ENCODE data around the gene RPE.

Gene RPE

GRCh38 chr2:210002158-210003157 is at the start of gene RPE:
TSS of gene RPE (plus strand) at chr2:210002638. CDS start at chr2:210002662, 24 bp downstream.
- DNase-seq = peak; percentile 92

DNA sequence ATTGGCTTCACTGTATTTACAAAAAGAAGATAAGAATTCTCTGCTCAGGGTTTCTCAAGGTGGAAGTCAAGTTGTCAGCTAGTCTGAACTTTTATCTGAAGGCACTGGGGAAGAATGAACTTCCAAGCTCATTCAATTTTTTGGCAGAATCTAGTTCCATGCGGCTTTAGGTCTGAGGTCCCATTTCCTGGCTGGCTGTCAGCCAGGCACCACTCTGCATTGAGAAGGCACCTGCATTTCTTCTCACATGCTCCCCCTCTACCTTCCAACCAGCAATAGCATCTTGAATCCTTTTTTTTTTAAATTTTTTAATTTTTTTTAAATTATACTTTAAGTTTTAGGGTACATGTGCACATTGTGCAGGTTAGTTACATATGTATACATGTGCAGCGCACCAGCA is 46.2 kb upstream of the RPE start:
- DNase-seq = no peak

GRCh38 chr2:209958016-209958415 is 44.4 kb upstream of the RPE start:
- no peak for DNase-seq

DNA sequence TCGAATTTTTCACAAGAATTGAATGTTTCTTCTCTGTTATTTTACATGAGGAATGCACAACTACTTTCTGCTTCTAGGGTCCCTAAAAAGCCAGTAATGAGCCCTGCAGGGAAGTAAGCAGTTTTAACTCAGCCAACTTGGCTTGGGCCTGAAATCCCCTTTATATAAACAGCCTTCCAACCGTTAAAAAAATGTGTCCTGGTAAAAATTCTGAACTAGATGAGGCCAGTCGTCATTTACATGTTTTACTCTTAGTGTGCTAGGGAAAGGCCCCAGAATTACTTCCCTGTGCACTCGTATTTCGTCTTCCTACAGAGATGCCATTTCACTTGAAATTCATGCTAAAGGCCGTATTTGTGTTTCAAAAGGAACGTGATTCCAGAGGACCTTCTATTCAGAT is 42.4 kb upstream of the RPE start:
- DNase-seq = no peak

- DNase-seq = peak; percentile 41
These were observed 41.5 kb upstream of the RPE start for GRCh38 chr2:209960676-209961630.

DNA sequence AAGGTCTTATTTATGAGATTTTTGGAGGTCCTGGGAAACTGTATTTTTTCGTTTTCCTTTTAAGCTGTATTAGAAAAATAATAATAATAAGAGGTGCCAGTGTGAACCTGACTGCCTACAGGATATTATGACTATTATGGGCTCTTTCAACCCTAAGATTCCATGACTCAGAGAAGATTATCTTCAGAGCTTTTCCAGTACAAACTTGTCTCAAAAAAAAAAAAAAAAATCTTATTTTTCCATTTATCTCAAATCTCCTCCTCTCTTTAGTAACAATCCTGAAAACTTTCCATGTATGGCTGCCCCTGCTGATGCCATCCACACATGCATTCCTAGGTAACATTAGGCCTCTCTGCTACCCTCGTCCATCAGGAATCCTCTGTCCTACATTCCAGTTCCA is 36.7 kb upstream of the RPE start:
- no peak for DNase-seq

GRCh38 chr2:209969692-209970091 is 32.7 kb upstream of the RPE start:
- DNase-seq = no peak

DNA sequence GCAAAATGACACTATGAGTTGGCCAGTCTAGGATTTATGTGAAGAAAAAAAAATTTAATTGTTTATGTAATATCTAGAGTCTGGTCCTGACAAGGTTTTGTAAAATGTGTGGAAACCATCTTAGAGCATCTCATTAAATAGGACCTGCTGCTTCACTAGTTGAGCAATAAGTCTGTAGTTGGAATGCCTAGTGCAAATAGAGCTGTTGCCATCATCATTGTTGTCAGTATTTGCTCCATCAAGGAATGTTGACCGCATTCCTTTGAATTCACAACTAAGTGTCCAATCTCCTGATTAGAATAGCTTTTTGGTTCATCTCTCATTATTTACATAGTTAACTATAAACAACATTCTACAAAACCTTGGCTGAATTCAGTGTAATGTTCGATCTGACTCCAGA is 32.2 kb upstream of the RPE start:
- DNase-seq = no peak

GRCh38 chr2:209970711-209971110 is 31.7 kb upstream of the RPE start:
- DNase-seq = no peak

DNA sequence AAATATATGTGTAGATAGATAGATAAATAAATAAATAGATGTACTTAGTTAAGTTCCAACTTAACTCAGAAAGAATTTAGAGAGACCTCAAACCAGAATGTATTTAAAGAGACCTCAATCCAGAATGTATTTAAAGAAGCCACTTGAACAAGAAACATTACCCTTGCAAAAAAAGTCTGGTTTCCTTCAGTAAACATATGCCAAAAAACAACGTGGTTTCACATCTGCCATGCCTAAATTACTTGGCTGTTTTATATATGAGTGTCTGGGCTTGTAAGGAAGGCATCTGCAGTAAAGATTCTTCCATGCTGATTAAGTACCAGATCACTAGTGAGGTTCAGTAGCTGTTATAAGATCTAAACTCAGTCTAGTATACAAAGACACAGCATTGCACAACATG is 29.1 kb upstream of the RPE start:
- no peak for DNase-seq

- DNase-seq = no peak
These were observed 27.9 kb upstream of the RPE start for GRCh38 chr2:209974576-209974975.

GRCh38 chr2:209976698-209977385 is 25.6 kb upstream of the RPE start:
- no peak for DNase-seq

DNA sequence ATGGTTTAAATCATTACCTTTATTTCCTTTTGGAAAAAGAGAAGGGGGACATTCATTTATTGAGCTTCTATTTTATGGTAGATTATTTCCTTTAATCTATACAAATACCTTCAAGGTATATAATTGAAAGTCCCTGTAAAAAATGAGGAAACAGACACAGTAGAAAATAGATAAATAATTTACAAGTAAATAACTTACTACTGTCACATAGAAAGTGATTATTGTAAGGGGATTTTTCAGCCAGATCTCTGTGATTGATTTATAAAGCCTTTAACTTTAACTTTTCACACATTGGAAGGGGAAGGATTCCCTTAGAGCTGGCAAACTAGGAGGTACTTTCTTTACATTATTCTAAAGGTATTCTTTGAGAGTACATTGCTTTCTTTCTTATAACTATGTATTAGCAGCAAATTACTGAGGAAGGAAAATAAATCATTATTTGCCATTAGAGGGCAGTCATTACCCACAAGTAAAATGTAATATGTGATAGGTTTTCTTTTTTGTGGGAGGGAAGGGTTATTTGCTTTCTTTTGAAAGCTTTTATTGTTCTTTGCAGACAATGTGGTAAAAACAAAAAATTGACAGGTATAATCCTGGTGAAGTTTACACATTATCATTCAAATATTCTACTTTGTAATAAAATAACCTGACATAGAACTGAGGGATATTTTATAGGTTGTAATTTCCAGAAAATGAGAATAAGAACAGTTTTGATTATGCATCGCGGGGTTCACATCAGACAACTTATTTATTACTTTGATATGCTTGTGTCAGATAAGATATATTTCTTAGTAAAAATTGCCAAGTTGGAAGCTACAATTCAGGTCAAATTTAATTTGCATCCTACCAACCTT is 24.8 kb upstream of the RPE start:
- DNase-seq = peak; percentile 21

DNA sequence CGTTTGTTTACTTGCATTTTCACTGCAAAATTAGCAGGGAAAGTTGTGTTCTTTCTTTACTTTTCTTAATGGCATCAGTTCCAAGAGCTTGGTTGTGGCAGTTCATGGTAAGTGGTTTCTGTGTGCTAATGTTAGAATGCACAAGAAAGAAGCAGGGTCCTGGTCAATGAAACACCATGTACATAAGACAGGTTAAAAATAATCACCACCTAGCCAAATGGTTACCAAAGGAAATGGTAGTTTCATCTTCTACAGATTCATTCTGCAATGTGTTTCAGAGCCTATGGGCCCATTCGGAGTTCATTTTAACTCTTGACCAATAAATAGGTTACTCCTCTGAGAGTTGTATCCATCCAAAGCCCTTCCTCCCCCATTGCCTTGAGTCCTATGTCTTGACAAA is 18.1 kb upstream of the RPE start:
- no peak for DNase-seq

DNA sequence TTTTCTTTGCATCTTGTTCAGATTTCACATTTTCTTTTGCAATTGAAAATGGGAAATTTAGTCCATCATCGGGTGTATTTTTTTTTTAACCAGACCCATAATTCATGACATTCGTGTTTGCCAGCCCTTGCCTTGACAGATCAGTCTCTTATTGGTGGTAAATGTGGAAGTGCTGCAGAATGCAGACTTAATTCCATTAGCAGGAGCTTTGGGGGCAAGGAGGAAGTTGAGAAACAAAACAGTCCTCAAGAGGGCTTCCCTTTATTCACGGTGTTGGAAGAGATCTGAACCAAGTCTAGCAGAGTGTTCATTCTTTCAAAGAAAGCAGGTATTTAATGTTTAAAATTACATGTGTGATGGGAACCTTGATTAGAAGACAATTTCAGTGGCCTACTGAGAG is 16.6 kb upstream of the RPE start:
- no peak for DNase-seq

- no peak for DNase-seq
These were observed 16.0 kb upstream of the RPE start for GRCh38 chr2:209986415-209986814.

- DNase-seq = no peak
These were observed 14.4 kb upstream of the RPE start for GRCh38 chr2:209988010-209988409.

DNA sequence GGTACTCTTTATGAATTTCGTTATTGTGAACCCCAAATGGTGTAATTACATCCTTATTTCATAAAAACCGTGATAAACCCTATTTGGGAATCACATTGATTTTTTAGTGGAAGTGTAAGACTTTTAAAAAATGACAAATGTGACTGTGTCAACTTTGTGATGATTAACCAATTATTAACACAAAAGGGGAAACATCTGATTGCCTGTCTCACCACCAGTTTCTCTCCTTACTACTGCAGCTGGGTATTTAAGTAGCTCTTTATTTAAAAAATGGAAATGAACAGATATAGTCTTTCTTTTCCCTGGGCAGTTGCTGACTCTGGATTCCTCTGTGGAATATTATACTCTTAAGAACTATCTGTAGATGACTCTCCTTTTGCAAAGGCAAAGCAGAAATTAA is 11.6 kb upstream of the RPE start:
- no peak for DNase-seq

DNA sequence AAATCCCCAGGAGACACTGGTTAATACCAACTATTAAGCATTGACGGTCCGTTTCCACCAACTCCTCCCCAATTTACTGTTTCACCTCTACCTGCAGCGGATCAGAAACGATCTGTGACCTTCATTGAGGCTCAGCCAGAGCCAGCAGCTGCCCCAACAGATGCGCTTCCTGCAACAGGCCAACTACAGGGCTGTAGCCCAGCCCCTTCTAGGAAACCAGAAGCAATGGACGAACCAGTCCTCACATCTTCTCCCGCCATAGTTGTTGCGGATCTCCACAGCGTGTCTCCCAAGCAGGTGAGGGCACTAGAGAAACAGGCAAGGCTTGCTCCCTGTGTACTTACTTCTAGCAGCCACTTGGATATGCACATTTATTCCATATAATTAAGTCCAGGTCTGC is 8.5 kb upstream of the RPE start:
- no peak for DNase-seq

GRCh38 chr2:209998596-209998995 is 3.8 kb upstream of the RPE start:
- no peak for DNase-seq

GRCh38 chr2:210000464-210001324 is 1.7 kb upstream of the RPE start:
- no peak for DNase-seq
